Endothelial cell of umbilical vein (primary cell): Measurements from ENCODE around the gene EPB41L4B. TPM values are rescaled to one million over a fixed set of nuclear protein-coding genes. Genes with fewer than 3 reads are reported as not detected.

Experiments
- BruUV-seq: library from RNA; stranded (reverse); fragments of 400-500 nt; replicated peaks from 2 replicates; lab custom pipeline; 2021; lab: Mats Ljungman, UMichigan
- CTCF ChIA-PET: fragments of 300-600, 350-600 bp; sonication (Branson Sonifier 250); formaldehyde crosslinking; loops from one replicate; lab custom pipeline; 2021; ENCODE audit warnings: antibody characterized with exemption, inconsistent platforms; lab: Charles Lee
- POLR2A ChIA-PET: fragments of 300-600, 350-600 bp; sonication (Branson Sonifier 250); formaldehyde crosslinking; loops from one replicate; lab custom pipeline; 2021; ENCODE audit warnings: antibody characterized with exemption, inconsistent platforms; lab: Charles Lee
- DNase-seq: peaks from one replicate; pipeline ENCODE4 v3.0.0-alpha.2; 2011; ENCODE audit warnings: low read depth, low spot score
- FAIRE-seq: peaks from 2 replicates; lab custom pipeline; 2011; peaks lifted over from hg19 to GRCh38; lab: Jason Lieb, UNC
- H2AFZ ChIP-seq: 2 replicates; pipeline ENCODE4 v1.6.0; 2012; ENCODE audit warnings: low read depth, low read length, control low read depth, inconsistent platforms
- H3K27ac ChIP-seq: 2 replicates; pipeline ENCODE4 v1.5.1; 2011; ENCODE audit warnings: low read depth, mild to moderate bottlenecking, control low read depth, low read length, moderate library complexity; ENCODE audit not compliant: insufficient read depth
- H3K27me3 ChIP-seq, 2 experiments: 2 replicates each; pipeline versions ENCODE4 v1.6.0 to v1.6.1; 2011; ENCODE audit warnings: low read length in 2 of 2, mixed read lengths in 1 of 2; ENCODE audit not compliant: control insufficient read depth in 2 of 2, insufficient read depth in 2 of 2
- H3K36me3 ChIP-seq, 2 experiments: 2 replicates in 1 of 2; 3 replicates in 1 of 2; pipeline ENCODE4 v1.5.1; 2011; ENCODE audit warnings: low read length in 2 of 2, mild to moderate bottlenecking in 1 of 2, moderate library complexity in 1 of 2; ENCODE audit not compliant: control insufficient read depth in 2 of 2, insufficient read depth in 2 of 2; ENCODE audit errors: extremely low read depth in 1 of 2
- H3K4me1 ChIP-seq: 3 replicates; pipeline ENCODE4 v1.5.1; 2011; ENCODE audit warnings: mild to moderate bottlenecking, low read length; ENCODE audit not compliant: control insufficient read depth, insufficient read depth; ENCODE audit errors: extremely low read depth
- H3K4me2 ChIP-seq: 2 replicates; pipeline ENCODE4 v1.6.1; 2011; ENCODE audit warnings: low read length, control low read depth, mixed read lengths; ENCODE audit not compliant: insufficient read depth
- H3K4me3 ChIP-seq, 3 experiments: fragments of 200-600 bp in 1 of 3; sonication (generic), shearing (Covaris generic) in 1 of 3; replicated peaks in 1 of 3; 2 replicates each; pipeline ENCODE4 v1.5.1; 2011 to 2016; ENCODE audit warnings: control low read depth in 3 of 3, low read length in 3 of 3, mild to moderate bottlenecking in 2 of 3, inconsistent platforms in 1 of 3, low read depth in 1 of 3, moderate library complexity in 1 of 3; ENCODE audit not compliant: insufficient read depth in 1 of 3
- H3K79me2 ChIP-seq: 2 replicates; pipeline ENCODE4 v1.6.0; 2012; ENCODE audit warnings: low read length, inconsistent platforms; ENCODE audit not compliant: control insufficient read depth, insufficient read depth
- H3K9ac ChIP-seq: replicated peaks from 2 replicates; pipeline ENCODE3; 2011; ENCODE audit warnings: low read length, control low read depth; ENCODE audit not compliant: insufficient read depth; ENCODE audit errors: extremely low read depth
- H3K9me1 ChIP-seq: replicated peaks from 3 replicates; pipeline ENCODE4 v1.6.0; 2011; ENCODE audit warnings: mild to moderate bottlenecking, low read length; ENCODE audit not compliant: control insufficient read depth, insufficient read depth; ENCODE audit errors: extremely low read depth
- H3K9me3 ChIP-seq: replicated peaks from 2 replicates; pipeline ENCODE4 v1.5.1; 2012; ENCODE audit warnings: low read length, inconsistent platforms; ENCODE audit not compliant: control insufficient read depth, insufficient read depth
- H4K20me1 ChIP-seq: replicated peaks from 2 replicates; pipeline ENCODE3; 2011; ENCODE audit warnings: mild to moderate bottlenecking, low read length; ENCODE audit not compliant: control insufficient read depth, insufficient read depth; ENCODE audit errors: extremely low read depth
- CTCF ChIP-seq, 2 donors: IDR thresholded peaks; 1 replicate in 1 of 2; 2 replicates in 1 of 2; pipeline ENCODE4 v1.5.1; 2011; ENCODE audit warnings: low read length in 2 of 2, mild to moderate bottlenecking in 2 of 2, moderate library complexity in 2 of 2, control low read depth in 1 of 2, inconsistent platforms in 1 of 2, low read depth in 1 of 2; ENCODE audit not compliant: insufficient read depth in 1 of 2; ENCODE audit errors: extremely low read depth in 1 of 2
- EZH2 ChIP-seq: IDR thresholded peaks from 2 replicates; pipeline ENCODE4 v1.6.1; 2012; ENCODE audit warnings: borderline replicate concordance, low read depth, mild to moderate bottlenecking, moderate library complexity, low read length, inconsistent platforms; ENCODE audit not compliant: severe bottlenecking
- FOS ChIP-seq: IDR thresholded peaks from 2 replicates; pipeline ENCODE4 v1.6.1; 2011; ENCODE audit warnings: mild to moderate bottlenecking, low read length, moderate library complexity, borderline replicate concordance; ENCODE audit not compliant: insufficient read depth
- GATA2 ChIP-seq: IDR thresholded peaks from 2 replicates; pipeline ENCODE4 v1.7.0; 2011; ENCODE audit warnings: low read depth, mild to moderate bottlenecking, moderate library complexity, mixed read lengths, low read length; ENCODE audit not compliant: insufficient read length, insufficient read depth
- JUN ChIP-seq: IDR thresholded peaks from 2 replicates; pipeline ENCODE4 v1.6.1; 2011; ENCODE audit warnings: borderline replicate concordance, low read depth; ENCODE audit not compliant: insufficient read length, insufficient read depth
- MAX ChIP-seq: IDR thresholded peaks from 2 replicates; pipeline ENCODE4 v1.6.1; 2011; ENCODE audit not compliant: insufficient read depth, insufficient read length
- MYC ChIP-seq: IDR thresholded peaks from one replicate; pipeline ENCODE4 v1.6.1; 2011; ENCODE audit warnings: mild to moderate bottlenecking, low read depth, low read length
- POLR2A ChIP-seq: IDR thresholded peaks from 2 replicates; pipeline ENCODE4 v1.6.1; 2012; ENCODE audit warnings: low read depth, mild to moderate bottlenecking, control low read depth, low read length
- POLR2AphosphoS5 ChIP-seq: IDR thresholded peaks from 2 replicates; pipeline ENCODE4 v1.6.1; 2012; ENCODE audit warnings: low read depth, mild to moderate bottlenecking, control low read depth, low read length, moderate library complexity; ENCODE audit not compliant: insufficient read depth
- dilution Hi-C: fragments of 300-500 bp; cut with MboI; formaldehyde crosslinking; loops from one replicate; pipeline ENCODE4 v1.15.0; 2019; ENCODE audit warnings: low sequenced_read_pairs; ENCODE audit not compliant: extremely low pct_ligation_motif_present
- intact Hi-C: fragments of 100-400 bp; cut with micrococcal nuclease; formaldehyde crosslinking; loops from one replicate; pipeline ENCODE4 v1.10.0; 2022
- polyA plus RNA-seq, 4 experiments: library from polyadenylated mRNA; depleted of rRNA in 3 of 4; stranded (reverse) in 3 of 4; unstranded in 1 of 4; fragments of >200 nt; gene quantifications; 2 replicates each; pipeline versions ENCODE4 v1.2.1 to v1.2.3, GENCODE V29; 2011 to 2012; ENCODE audit warnings: missing spikeins in 1 of 4
- total RNA-seq: library from RNA; stranded (reverse); gene quantifications from 2 replicates; pipeline ENCODE4 v1.2.3, GENCODE V29; 2021

The EPB41L4B gene
- total and polyA plus RNA-seq, 2 donors (not counting 3 experiments of a cell fraction or from before 2014, with no cell fraction given): 0.10 to 0.15 TPM

- no peak overlapping the region for H3K27ac ChIP-seq
- no peaks in the 10 kb centered on the region for H3K79me2 ChIP-seq
- no peak overlapping the region for H3K4me2 ChIP-seq
- TF ChIP-seq EZH2: no peak
- no peak for TF ChIP-seq GATA2
- no peak for TF ChIP-seq POLR2A
- TF ChIP-seq JUN: no peak
- TF ChIP-seq FOS: no peak
- TF ChIP-seq MAX: no peak
- no peak for TF ChIP-seq CTCF (IDR thresholded peaks at IDR 0.05; ENCODE audit: extremely low read depth in 1 of 2, insufficient read depth in 1 of 2, low read depth in 1 of 2, low read length in 2 of 2)
- TF ChIP-seq MYC: no peak
- TF ChIP-seq POLR2AphosphoS5: no peak
- POLR2A ChIA-PET: no interaction called here
- no peak for FAIRE-seq
- intact Hi-C loops (no loop called here), dilution Hi-C loops (no loop called here)
- no peak overlapping the region for H2AFZ ChIP-seq
- H3K36me3 ChIP-seq: no peaks in the 10 kb centered on the region
- H3K4me3 ChIP-seq: no peak overlapping the region
- H3K9ac ChIP-seq: no peak overlapping the region
- no peaks in the 10 kb centered on the region for H3K4me1 ChIP-seq
- no peaks in the 10 kb centered on the region for H3K9me3 ChIP-seq
- no TSS peak for BruUV-seq
- no peak for DNase-seq
- no peaks in the 10 kb centered on the region for H4K20me1 ChIP-seq
- H3K27me3 ChIP-seq: no peaks in the 10 kb centered on the region
- H3K9me1 ChIP-seq: no peaks in the 10 kb centered on the region
- CTCF ChIA-PET: no interaction called here
These were observed 39.3 kb downstream of the EPB41L4B start for GRCh38 chr9:109281518-109281917.
